DMS53 (cell line): ENCODE measurements around the gene SNCAIP.
"Not testable (repeated sequence)": the region's sequence is repeated elsewhere in the genome, so short reads cannot be mapped to it uniquely, and the experiment has no call there.

ENCODE experiments used
- DNase-seq: peaks from one replicate; lab custom pipeline; 2025; lab: John Stamatoyannopoulos, UW

The SNCAIP gene

GRCh38 chr5:122465994-122466393 lies 154.0 kb downstream of the SNCAIP start:
- DNase-seq, result no peak

- DNase-seq, result no peak
Measured at GRCh38 chr5:122468351-122469116, 156.5 kb downstream of the SNCAIP start.

- no peak for DNase-seq
Measured at GRCh38 chr5:122469384-122469919, 157.4 kb downstream of the SNCAIP start.

- DNase-seq, result no peak
Measured at GRCh38 chr5:122470365-122470764, 158.3 kb downstream of the SNCAIP start.

GRCh38 chr5:122471031-122471751 lies 159.2 kb downstream of the SNCAIP start:
- DNase-seq, result no peak

GRCh38 chr5:122471752-122472061 lies 159.7 kb downstream of the SNCAIP start:
- DNase-seq, result no peak

- no peak for DNase-seq
Measured at GRCh38 chr5:122473138-122473843, 161.3 kb downstream of the SNCAIP start.

- DNase-seq, result no peak
Measured at GRCh38 chr5:122473941-122474340, 161.9 kb downstream of the SNCAIP start.

DNA sequence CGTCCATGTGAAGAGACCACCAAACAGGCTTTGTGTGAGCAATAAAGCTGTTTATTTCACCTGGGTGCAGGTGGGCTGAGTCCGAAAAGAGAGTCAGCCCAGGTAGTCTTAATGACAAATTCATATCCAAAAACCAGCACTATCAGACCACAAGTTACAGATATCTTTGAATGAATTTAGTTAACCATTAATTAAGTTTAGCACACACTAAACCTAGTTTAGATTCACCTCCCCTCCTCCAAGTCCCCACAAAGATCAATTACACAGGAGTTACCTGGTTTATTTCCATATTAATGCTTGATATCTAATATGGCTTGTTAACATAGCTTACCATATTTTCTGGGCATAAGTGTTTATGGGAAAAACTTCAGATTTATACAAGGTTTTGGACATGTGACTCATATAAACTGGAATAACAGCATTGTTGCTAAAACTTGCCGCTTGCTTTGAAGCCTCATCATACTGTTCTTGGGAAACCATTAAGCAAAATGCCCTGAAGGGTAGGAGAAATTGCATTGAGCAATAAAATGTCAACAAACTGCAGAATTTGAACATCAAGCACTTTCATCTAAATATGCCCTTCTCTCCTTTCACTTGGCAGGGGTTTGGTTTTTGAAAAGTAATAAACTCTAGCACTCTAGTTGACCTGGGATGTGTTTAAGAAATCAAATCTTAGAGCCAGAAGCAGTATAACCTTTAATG lies 166.9 kb downstream of the SNCAIP start:
- no peak for DNase-seq

DNA sequence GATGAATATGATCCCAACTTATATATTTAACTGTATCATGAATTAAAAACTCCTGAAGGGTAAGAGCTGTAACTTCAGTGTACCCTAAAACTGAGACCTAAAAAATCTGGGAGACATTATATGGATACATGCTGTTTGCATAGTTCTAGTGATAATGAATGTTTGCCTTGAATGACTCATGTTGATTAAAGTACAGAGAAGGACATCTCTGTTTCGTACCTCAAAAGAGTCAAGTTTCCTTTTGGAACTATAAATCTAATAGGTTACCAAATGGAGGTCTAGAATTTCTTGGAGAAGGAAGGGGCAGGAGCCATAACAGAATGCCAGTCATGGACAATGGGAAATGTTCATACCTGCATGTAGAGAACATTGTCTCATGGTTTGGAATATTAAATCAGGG lies 168.1 kb downstream of the SNCAIP start:
- peak; percentile 57 for DNase-seq

DNA sequence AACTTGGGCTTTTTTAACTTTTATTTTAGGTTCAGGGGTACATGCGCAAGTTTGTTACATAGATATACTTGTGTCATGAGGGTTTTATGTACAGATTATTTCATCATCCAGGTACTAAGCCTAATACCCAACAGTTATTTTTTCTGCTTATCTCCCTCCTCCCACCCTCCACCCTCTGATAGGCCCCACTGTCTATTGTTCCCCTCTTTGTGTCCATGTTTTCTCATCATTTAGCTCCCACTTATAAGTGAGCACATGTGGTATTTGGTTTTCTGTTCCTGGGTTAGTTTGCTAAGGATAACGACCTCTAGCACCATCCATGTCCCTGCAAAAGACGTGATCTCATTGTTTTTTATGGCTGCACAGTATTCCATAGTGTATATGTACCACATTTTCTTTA lies 172.1 kb downstream of the SNCAIP start:
- no peak for DNase-seq

DNA sequence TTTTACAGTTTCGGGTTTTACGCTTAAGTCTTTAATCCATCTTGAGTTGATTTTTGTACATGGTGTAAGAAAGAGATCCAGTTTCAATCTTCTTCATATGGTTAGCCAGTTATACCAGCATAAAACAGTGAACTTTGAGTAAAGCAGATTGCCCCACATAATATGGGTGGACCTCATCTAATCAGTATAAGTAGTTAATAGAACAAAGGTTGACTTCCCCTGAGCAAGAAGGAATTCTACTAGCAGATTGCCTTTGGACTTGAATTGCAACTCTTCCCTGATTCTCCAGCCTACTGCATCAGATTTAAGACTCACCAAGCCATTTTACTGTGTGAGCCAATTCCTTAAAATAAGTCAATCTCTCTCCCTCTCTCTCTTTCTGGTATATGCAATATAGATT lies 173.2 kb downstream of the SNCAIP start:
- DNase-seq, result no peak

- DNase-seq, result not testable (repeated sequence)
Measured at GRCh38 chr5:122486616-122487015, 174.6 kb downstream of the SNCAIP start.

- DNase-seq, result no peak
Measured at GRCh38 chr5:122490718-122491117, 178.7 kb downstream of the SNCAIP start.

DNA sequence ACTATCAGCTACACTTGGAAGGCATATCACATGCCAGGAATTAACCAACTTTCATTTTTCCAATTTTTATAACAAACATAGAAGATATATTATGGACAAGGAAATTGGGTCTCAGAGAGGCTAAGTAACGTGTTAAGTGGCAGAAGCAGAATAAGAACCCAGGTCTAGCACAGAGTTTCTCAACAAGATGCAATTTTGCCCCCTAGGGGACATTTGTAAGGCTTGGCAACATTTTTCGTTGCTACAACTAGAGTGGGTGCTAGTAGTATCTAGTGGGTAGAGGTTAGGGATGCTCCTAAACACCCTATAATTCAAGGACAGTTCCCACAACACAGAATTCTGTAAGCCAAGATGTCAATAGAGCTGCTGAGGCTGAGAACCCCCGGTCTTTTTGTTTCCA lies 180.6 kb downstream of the SNCAIP start:
- DNase-seq, result peak; percentile 48

DNA sequence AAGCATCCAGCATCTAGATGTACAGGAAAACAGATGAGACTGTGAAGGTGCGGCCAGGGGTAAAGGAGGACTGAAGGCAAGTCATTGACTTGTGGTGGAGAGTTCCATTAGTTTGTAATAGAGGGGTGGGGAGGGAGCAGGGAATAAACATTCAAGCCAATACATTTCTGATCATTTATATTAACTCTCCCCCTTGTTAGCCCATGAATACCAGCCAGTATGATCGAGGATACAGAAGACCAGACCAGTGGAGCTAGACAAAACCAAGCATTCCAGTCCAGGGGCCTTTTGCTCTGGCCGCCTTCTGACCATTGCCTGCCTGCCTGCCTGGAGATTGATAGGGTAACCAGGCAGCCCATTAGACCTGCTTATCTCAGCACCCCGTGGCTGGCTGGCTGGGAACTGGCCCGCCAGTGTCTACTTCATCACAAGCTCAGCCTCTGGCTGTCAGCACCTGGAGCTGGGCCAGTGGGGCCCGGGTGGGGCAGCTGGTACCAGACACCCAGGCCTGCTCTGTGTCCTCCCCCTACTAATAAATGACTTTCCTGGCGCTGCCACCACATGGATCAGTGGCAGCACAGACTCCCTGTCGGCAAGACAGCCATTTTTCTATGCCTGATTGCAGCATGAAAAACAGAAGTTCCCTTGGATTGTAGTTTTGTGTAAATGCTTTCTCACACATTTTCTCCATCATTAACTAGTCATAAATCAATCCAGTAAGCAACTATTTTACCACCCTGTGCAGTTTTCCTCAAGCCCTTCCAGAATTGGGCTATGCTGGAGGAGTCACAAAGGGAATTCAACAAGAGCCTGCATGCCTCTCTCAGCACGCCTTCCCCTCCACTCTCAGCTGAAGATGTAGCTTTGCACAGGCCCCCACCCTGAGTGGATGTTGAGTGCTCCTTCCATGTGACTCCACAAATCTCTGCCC lies 181.3 kb downstream of the SNCAIP start:
- no peak for DNase-seq

- DNase-seq, result peak; percentile 27
Measured at GRCh38 chr5:122494109-122494508, 182.1 kb downstream of the SNCAIP start.

GRCh38 chr5:122498163-122498562 lies 186.1 kb downstream of the SNCAIP start:
- peak; percentile 13 for DNase-seq

DNA sequence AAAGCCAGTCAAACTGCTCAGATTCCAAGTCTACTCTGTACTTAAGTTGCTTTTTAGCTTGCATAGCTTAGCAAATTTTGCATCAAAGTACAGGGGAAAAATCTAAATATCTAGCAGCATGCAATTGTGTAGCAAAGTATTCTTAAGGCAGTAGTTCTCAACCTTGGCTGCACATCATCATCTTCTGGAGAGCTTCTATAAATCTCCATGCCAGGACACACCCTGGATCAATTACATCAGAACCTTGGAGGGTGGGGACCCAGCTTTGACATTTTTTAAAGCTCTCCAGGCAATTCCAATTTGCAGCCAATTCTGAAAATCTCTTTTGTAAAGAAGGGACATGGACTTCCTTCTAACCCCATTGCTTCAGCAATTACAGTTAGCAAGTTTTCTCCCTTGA lies 187.5 kb downstream of the SNCAIP start:
- no peak for DNase-seq

GRCh38 chr5:122500245-122501088 lies 188.4 kb downstream of the SNCAIP start:
- peak; percentile 63 for DNase-seq
